ENCODE data around the gene POU4F3.

Gene POU4F3

GRCh38 chr5:146311278-146311677 is 27.4 kb upstream of the POU4F3 start:
- no peak overlapping the region for H3K9ac ChIP-seq (ENCODE audit: low read depth in 1 of 2, low read length in 2 of 2)
- no peak overlapping the region for H3K4me3 ChIP-seq (ENCODE audit: low read length in 2 of 2)
- no peaks in the 10 kb centered on the region for H3K9me3 ChIP-seq (ENCODE audit: control insufficient read depth in 2 of 2, low read length in 2 of 2)
- H3K27ac ChIP-seq (ENCODE audit: low read depth in 2 of 2, low read length in 2 of 2), result no peak overlapping the region
- H3K27me3 ChIP-seq (ENCODE audit: control insufficient read depth in 2 of 2, insufficient read depth in 2 of 2, low read length in 2 of 2), result peaks cover 0 to 6% of the 10 kb centered on the region in 2 donors
- no peaks in the 10 kb centered on the region for H3K36me3 ChIP-seq (ENCODE audit: control insufficient read depth in 2 of 2, insufficient read depth in 2 of 2, low read length in 2 of 2)
- peaks cover 0 to 2% of the 10 kb centered on the region in 2 donors for H3K4me1 ChIP-seq (ENCODE audit: control insufficient read depth in 2 of 2, insufficient read depth in 2 of 2, low read length in 2 of 2)

- Histone ChIP-seq H3K4me3 (ENCODE audit: low read length in 2 of 2) (no peak overlapping the region), H3K4me1 (ENCODE audit: control insufficient read depth in 2 of 2, insufficient read depth in 2 of 2, low read length in 2 of 2) (peaks cover 0 to 2% of the 10 kb centered on the region in 2 donors), H3K27ac (ENCODE audit: low read depth in 2 of 2, low read length in 2 of 2) (no peak overlapping the region), H3K9ac (ENCODE audit: low read depth in 1 of 2, low read length in 2 of 2) (no peak overlapping the region), H3K9me3 (ENCODE audit: control insufficient read depth in 2 of 2, low read length in 2 of 2) (no peaks in the 10 kb centered on the region), H3K27me3 (ENCODE audit: control insufficient read depth in 2 of 2, insufficient read depth in 2 of 2, low read length in 2 of 2) (peaks cover 0 to 6% of the 10 kb centered on the region in 2 donors), H3K36me3 (ENCODE audit: control insufficient read depth in 2 of 2, insufficient read depth in 2 of 2, low read length in 2 of 2) (no peaks in the 10 kb centered on the region)
Measured at GRCh38 chr5:146313027-146313426, 25.6 kb upstream of the POU4F3 start.

GRCh38 chr5:146321571-146321970 is 17.1 kb upstream of the POU4F3 start:
- Histone ChIP-seq H3K4me1 (ENCODE audit: control insufficient read depth in 2 of 2, insufficient read depth in 2 of 2, low read length in 2 of 2) (no peaks in the 10 kb centered on the region), H3K27ac (ENCODE audit: low read depth in 2 of 2, low read length in 2 of 2) (no peak overlapping the region), H3K4me3 (ENCODE audit: low read length in 2 of 2) (no peak overlapping the region), H3K36me3 (ENCODE audit: control insufficient read depth in 2 of 2, insufficient read depth in 2 of 2, low read length in 2 of 2) (no peaks in the 10 kb centered on the region), H3K27me3 (ENCODE audit: control insufficient read depth in 2 of 2, insufficient read depth in 2 of 2, low read length in 2 of 2) (no peaks in the 10 kb centered on the region), H3K9ac (ENCODE audit: low read depth in 1 of 2, low read length in 2 of 2) (no peak overlapping the region), H3K9me3 (ENCODE audit: control insufficient read depth in 2 of 2, low read length in 2 of 2) (no peaks in the 10 kb centered on the region)

DNA sequence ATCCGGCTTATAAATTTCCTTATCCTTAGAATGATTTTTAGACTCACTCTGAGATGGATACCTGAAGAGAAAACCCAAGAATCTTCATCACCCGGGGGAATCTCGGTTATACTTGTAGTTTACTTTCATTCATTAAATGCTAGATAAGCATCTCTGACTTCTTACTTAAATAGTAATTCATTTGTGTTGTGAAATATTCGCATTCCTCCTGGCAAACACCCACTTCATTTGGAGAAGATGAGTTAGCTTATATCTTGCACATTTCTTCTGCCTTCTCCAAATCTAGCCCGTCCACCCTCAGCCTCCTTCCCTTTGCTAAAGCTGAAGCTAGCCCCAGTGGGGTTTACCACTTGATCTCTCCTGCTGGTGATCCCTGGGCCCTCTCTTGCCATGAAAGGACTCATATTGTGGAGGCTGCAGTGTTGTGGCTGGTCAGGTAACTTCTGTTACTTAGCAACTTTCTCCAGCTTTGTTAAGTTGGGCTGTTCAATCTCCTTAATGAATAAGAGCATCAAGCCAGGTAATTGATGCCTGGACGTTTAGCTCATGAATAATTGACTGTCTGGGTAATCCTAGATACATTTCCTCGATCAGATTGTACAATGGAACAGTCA is 11.3 kb upstream of the POU4F3 start:
- H3K9me3 ChIP-seq (ENCODE audit: control insufficient read depth in 2 of 2, low read length in 2 of 2), result no peaks in the 10 kb centered on the region
- no peaks in the 10 kb centered on the region for H3K36me3 ChIP-seq (ENCODE audit: control insufficient read depth in 2 of 2, insufficient read depth in 2 of 2, low read length in 2 of 2)
- H3K27me3 ChIP-seq (ENCODE audit: control insufficient read depth in 2 of 2, insufficient read depth in 2 of 2, low read length in 2 of 2), result no peaks in the 10 kb centered on the region
- no peak overlapping the region for H3K27ac ChIP-seq (ENCODE audit: low read depth in 2 of 2, low read length in 2 of 2)
- H3K9ac ChIP-seq (ENCODE audit: low read depth in 1 of 2, low read length in 2 of 2), result no peak overlapping the region
- no peaks in the 10 kb centered on the region for H3K4me1 ChIP-seq (ENCODE audit: control insufficient read depth in 2 of 2, insufficient read depth in 2 of 2, low read length in 2 of 2)
- no peak overlapping the region for H3K4me3 ChIP-seq (ENCODE audit: low read length in 2 of 2)

DNA sequence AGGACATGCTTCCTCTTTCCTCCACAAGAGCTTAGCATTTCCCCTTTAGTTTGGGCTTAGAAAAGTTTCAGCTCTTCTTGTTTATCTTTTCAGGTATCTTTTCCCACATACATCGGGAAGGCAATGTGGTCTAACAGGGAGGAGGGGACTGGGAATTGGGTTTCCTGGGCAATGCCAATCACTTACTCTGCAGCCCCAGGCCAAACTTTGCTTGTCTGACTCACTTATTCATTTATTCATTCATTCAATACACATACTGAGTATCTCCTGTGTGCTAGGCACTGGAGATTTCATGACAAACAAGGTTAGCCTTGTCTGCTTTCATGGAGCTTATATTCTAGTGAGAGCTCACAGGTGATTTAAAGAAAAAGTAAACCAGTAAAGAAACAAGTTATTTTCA is 10.7 kb upstream of the POU4F3 start:
- H3K27ac ChIP-seq (ENCODE audit: low read depth in 2 of 2, low read length in 2 of 2), result no peak overlapping the region
- H3K4me1 ChIP-seq (ENCODE audit: control insufficient read depth in 2 of 2, insufficient read depth in 2 of 2, low read length in 2 of 2), result no peaks in the 10 kb centered on the region
- H3K36me3 ChIP-seq (ENCODE audit: control insufficient read depth in 2 of 2, insufficient read depth in 2 of 2, low read length in 2 of 2), result no peaks in the 10 kb centered on the region
- peaks cover 3% of the 10 kb centered on the region in 2 donors for H3K27me3 ChIP-seq (ENCODE audit: control insufficient read depth in 2 of 2, insufficient read depth in 2 of 2, low read length in 2 of 2)
- H3K4me3 ChIP-seq (ENCODE audit: low read length in 2 of 2), result no peak overlapping the region
- no peak overlapping the region for H3K9ac ChIP-seq (ENCODE audit: low read depth in 1 of 2, low read length in 2 of 2)
- H3K9me3 ChIP-seq (ENCODE audit: control insufficient read depth in 2 of 2, low read length in 2 of 2), result no peaks in the 10 kb centered on the region

- H3K4me1 ChIP-seq (ENCODE audit: control insufficient read depth in 2 of 2, insufficient read depth in 2 of 2, low read length in 2 of 2), result no peaks in the 10 kb centered on the region
- no peak overlapping the region for H3K27ac ChIP-seq (ENCODE audit: low read depth in 2 of 2, low read length in 2 of 2)
- H3K36me3 ChIP-seq (ENCODE audit: control insufficient read depth in 2 of 2, insufficient read depth in 2 of 2, low read length in 2 of 2), result no peaks in the 10 kb centered on the region
- no peaks in the 10 kb centered on the region for H3K9me3 ChIP-seq (ENCODE audit: control insufficient read depth in 2 of 2, low read length in 2 of 2)
- H3K4me3 ChIP-seq (ENCODE audit: low read length in 2 of 2), result no peak overlapping the region
- H3K27me3 ChIP-seq (ENCODE audit: control insufficient read depth in 2 of 2, insufficient read depth in 2 of 2, low read length in 2 of 2), result peaks cover 9 to 18% of the 10 kb centered on the region in 2 donors
- H3K9ac ChIP-seq (ENCODE audit: low read depth in 1 of 2, low read length in 2 of 2), result no peak overlapping the region
Measured at GRCh38 chr5:146329697-146330096, 8.9 kb upstream of the POU4F3 start.

GRCh38 chr5:146331423-146331822 is 7.2 kb upstream of the POU4F3 start:
- no peak overlapping the region for H3K27ac ChIP-seq (ENCODE audit: low read depth in 2 of 2, low read length in 2 of 2)
- H3K36me3 ChIP-seq (ENCODE audit: control insufficient read depth in 2 of 2, insufficient read depth in 2 of 2, low read length in 2 of 2), result no peaks in the 10 kb centered on the region
- no peaks in the 10 kb centered on the region for H3K4me1 ChIP-seq (ENCODE audit: control insufficient read depth in 2 of 2, insufficient read depth in 2 of 2, low read length in 2 of 2)
- no peak overlapping the region for H3K9ac ChIP-seq (ENCODE audit: low read depth in 1 of 2, low read length in 2 of 2)
- H3K27me3 ChIP-seq (ENCODE audit: control insufficient read depth in 2 of 2, insufficient read depth in 2 of 2, low read length in 2 of 2), result peaks cover 16 to 22% of the 10 kb centered on the region in 2 donors
- H3K9me3 ChIP-seq (ENCODE audit: control insufficient read depth in 2 of 2, low read length in 2 of 2), result no peaks in the 10 kb centered on the region
- no peak overlapping the region for H3K4me3 ChIP-seq (ENCODE audit: low read length in 2 of 2)

DNA sequence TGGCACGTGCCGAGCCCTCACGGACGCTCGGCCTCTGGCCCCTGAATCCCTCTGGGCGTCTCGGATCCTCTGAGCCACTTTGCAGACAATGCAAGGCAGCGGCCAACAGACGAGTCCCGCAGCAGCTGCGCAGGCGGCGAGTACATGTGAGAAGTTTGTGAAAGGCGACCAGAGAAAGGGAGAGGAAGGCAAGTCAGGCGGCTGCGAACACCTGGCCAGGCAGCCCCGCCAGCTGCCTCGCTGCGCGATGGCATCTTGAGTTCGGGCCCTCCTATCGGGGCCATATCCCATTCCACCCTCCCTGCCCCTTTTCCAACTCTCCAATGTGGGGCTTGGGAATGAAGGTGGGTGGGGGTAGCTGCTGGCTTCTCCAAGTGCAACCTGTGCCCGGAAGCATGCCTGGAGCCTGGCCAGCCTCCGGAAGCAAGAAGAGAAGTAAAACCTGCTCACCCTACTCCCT is 4.5 kb upstream of the POU4F3 start:
- Histone ChIP-seq H3K36me3 (ENCODE audit: control insufficient read depth in 2 of 2, insufficient read depth in 2 of 2, low read length in 2 of 2) (no peaks in the 10 kb centered on the region), H3K27ac (ENCODE audit: low read depth in 2 of 2, low read length in 2 of 2) (no peak overlapping the region), H3K9ac (ENCODE audit: low read depth in 1 of 2, low read length in 2 of 2) (no peak overlapping the region), H3K4me1 (ENCODE audit: control insufficient read depth in 2 of 2, insufficient read depth in 2 of 2, low read length in 2 of 2) (no peaks in the 10 kb centered on the region), H3K4me3 (ENCODE audit: low read length in 2 of 2) (no peak overlapping the region), H3K9me3 (ENCODE audit: control insufficient read depth in 2 of 2, low read length in 2 of 2) (no peaks in the 10 kb centered on the region), H3K27me3 (ENCODE audit: control insufficient read depth in 2 of 2, insufficient read depth in 2 of 2, low read length in 2 of 2) (peaks cover 30 to 38% of the 10 kb centered on the region in 2 donors)

DNA sequence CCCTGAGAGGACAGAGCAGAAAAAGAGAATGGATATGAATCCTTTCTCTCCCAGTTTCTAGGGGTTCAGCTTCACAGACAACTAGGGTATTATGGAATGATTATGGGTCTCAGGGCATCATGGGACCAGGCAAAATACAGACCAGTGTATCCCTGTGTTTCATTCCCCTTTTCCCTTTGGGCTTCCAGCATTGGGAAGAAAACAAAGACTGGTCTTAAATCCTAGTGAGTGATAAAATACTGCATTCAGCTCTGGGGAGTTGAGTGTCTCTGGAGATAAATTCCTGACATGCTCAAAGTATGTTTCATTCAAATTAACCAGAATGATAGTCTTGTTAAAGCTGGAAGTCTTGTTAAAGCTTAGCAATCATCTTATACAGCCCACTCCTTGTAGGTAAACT is 2.4 kb upstream of the POU4F3 start:
- H3K27me3 ChIP-seq (ENCODE audit: control insufficient read depth in 2 of 2, insufficient read depth in 2 of 2, low read length in 2 of 2), result peaks cover 47 to 53% of the 10 kb centered on the region in 2 donors

GRCh38 chr5:146337264-146337904 is 1.3 kb upstream of the POU4F3 start:
- Histone ChIP-seq H3K9ac (ENCODE audit: low read depth in 1 of 2, low read length in 2 of 2) (no peak overlapping the region), H3K9me3 (ENCODE audit: control insufficient read depth in 2 of 2, low read length in 2 of 2) (no peaks in the 10 kb centered on the region), H3K27ac (ENCODE audit: low read depth in 2 of 2, low read length in 2 of 2) (no peak overlapping the region), H3K27me3 (ENCODE audit: control insufficient read depth in 2 of 2, insufficient read depth in 2 of 2, low read length in 2 of 2) (peaks cover 56 to 64% of the 10 kb centered on the region in 2 donors), H3K36me3 (ENCODE audit: control insufficient read depth in 2 of 2, insufficient read depth in 2 of 2, low read length in 2 of 2) (no peaks in the 10 kb centered on the region), H3K4me1 (ENCODE audit: control insufficient read depth in 2 of 2, insufficient read depth in 2 of 2, low read length in 2 of 2) (no peaks in the 10 kb centered on the region), H3K4me3 (ENCODE audit: low read length in 2 of 2) (no peak overlapping the region)

More for the DNA sequence above, 2.4 kb upstream of the POU4F3 start:
- no peak overlapping the region for H3K27ac ChIP-seq (ENCODE audit: low read depth in 2 of 2, low read length in 2 of 2)
- no peaks in the 10 kb centered on the region for H3K36me3 ChIP-seq (ENCODE audit: control insufficient read depth in 2 of 2, insufficient read depth in 2 of 2, low read length in 2 of 2)
- H3K4me1 ChIP-seq (ENCODE audit: control insufficient read depth in 2 of 2, insufficient read depth in 2 of 2, low read length in 2 of 2), result no peaks in the 10 kb centered on the region
- no peaks in the 10 kb centered on the region for H3K9me3 ChIP-seq (ENCODE audit: control insufficient read depth in 2 of 2, low read length in 2 of 2)
- no peak overlapping the region for H3K4me3 ChIP-seq (ENCODE audit: low read length in 2 of 2)
- H3K9ac ChIP-seq (ENCODE audit: low read depth in 1 of 2, low read length in 2 of 2), result no peak overlapping the region

Data from mucosa of rectum (tissue), 2 donors.